HG02885 (cell line): ENCODE measurements around the gene OPRD1.
A peak's percentile ranks its signal among the peaks of the same experiment; 100 is the strongest.
"Not testable (repeated sequence)": the region's sequence is repeated elsewhere in the genome, so short reads cannot be mapped to it uniquely, and the experiment has no call there.

Experiments used
- ATAC-seq: cut with Tn5 transposase; IDR thresholded peaks from one replicate; pipeline ENCODE4 v1.9.1; 2021; ENCODE audit warnings: mild to moderate bottlenecking; ENCODE audit not compliant: unreplicated experiment, poor library complexity

Gene OPRD1

DNA sequence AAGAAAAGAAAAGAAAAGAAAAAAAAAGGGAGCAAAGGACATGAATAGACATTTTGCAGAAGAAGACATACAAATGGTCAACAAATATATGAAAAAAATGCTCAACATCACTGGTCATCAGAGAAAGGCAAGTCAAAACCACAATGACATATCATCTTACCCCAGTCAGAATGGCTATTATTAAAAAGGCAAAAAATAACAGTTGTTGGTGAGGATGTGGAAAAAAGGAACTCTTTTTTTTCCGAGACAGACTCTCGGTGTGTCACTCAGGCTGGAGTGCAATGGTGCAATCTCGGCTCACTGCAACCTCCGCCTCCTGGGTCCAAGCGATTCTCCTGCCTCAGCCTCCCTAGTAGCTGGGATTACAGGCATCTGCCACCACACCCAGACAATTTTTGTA lies 63.2 kb downstream of the OPRD1 start:
- ATAC-seq = not testable (repeated sequence)

DNA sequence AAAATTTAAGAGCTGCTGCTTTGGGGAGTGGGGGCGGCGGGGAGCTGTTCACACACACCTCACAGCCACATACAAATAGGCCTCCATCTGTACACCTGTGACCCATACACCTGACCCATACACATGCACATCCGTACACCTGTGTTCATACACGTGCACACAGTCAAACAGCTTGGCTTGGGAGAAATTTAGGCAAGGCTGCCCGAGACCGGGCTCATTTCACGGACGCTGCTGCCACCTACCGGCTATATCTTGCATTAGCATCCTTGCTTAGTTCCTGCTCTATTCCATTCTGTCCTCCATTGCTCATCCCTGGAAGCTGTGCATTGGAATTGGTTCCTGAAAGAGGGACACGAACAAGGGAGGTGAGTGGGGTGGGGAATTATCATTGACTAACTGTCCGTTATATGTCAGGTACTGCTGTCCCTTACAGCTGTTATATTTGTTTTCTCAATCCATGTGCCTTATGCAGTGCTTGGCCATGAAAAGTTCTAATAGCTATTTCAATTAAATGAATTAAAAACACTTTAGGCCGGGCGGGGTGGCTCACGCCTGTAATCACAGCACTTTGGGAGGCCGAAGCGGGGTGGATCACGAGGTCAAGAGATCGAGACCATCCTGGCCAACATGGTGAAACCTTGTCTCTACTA lies 65.3 kb downstream of the OPRD1 start:
- ATAC-seq = no peak

DNA sequence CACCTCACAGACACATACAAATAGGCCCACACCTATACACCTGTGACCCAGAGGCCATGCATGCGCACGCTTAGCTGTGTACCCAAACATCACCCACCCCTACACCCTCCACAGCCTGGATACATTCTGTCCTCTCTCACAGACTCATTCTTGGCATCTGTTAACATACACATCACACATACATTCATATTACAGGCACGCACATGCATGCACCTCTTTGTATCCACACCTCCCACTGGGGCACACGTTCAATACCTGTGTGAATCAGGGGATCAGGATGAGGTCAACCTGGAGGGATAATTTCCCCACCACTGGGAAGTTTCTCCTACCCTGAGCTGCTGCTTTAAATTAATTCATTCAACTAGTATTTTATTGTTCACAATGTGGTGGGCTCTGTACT lies 66.8 kb downstream of the OPRD1 start:
- no peak for ATAC-seq

DNA sequence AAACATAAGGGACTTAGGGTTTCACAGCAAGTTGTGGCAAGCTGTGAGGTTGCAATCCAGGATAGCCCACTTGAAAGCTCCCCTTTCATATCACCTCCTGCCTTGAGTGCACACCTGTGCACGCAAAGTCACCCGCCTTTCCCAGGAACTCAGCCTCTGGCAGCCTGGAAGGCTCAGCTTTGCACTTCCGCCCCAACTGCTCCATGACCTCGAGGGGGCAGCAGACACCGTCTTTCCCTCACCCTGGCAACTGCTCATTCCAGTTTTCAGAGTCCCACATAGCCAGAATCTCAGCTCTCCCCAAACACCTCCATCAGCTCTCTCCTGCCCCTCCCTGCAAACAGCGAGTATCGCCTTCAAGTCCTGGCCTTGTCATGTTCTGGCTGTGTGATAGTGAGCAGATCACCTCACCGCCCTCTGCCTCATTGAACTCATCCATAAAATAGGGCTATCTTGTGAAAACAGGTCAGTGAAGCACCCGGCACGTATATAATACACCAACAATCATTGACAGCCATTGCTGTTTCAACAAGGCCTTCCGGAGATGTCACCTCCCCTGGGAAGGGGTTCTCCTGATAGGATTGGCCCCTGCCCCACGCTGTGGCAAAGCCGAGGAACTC lies 70.1 kb downstream of the OPRD1 start:
- no peak for ATAC-seq

DNA sequence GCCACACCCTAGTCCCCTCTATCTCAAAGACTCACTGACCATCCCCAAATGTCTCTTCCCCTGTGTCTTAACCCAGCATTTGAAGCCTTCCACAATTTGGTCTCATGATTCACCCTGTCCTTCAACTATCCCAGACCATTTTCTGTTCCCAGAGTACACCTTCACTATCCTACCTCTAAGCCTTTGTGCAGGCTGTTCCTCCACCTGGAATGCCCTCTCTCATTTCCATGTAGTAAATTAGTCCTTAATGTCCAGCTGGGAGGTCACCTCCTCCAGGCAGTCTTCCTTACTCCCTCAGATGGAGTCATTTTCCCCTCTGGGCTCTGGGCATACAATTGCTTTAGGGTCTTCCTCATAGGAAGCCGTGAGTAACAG lies 71.3 kb downstream of the OPRD1 start:
- no peak for ATAC-seq

DNA sequence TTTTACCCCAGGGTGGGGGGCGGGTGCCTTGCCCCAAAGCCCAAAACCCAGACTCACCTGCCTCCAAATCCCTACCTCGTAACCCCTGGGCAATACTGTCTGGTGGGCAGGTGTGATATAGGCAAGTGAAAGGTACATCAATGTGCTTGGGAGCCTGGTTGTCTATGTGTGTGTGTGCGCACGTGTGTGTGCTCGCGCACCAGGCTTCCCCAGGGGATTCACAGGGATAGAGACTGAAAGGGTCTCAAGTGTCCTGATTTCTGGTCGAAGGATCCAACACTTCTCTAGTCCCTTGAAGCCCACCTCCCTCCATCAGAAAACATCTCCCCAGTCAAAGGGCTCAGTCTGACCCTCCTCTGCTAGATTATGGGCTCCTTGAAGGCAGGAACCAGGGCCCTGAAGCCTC lies 73.5 kb downstream of the OPRD1 start:
- no peak for ATAC-seq

DNA sequence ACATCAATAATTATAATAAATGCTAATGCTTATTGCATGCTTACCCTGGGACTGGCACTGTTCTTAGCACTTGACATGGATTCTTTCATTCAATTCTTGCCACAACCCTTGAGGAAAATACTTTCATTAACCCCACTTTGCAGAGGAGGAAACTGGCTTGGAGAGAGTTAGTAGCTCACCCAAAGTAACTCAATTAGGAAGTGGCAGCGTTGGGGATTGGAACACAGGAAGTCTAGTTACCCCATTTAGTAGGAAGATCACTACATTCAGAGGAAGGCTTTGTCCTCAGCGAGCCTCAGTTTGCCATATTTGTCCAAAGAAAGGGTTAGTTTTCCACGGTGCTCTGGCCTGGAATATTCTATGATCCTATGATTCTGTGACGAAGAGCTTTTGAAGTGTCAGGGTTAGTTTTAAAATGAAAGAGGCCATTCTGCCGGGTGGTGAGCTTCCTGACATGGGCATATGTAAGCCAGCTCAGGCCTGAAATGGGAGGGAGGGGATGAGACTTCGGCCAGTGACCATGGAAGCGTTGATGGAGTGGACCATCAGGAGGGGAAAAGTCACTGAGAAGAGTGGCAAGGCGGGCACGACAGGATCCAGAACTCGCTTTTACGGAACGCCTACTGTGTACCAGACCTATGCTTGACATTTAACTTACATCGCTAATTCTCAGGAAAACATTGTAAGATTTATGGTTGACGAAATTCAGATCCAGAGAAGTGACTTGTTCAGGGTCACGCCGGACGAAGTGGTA lies 74.2 kb downstream of the OPRD1 start:
- ATAC-seq = no peak

DNA sequence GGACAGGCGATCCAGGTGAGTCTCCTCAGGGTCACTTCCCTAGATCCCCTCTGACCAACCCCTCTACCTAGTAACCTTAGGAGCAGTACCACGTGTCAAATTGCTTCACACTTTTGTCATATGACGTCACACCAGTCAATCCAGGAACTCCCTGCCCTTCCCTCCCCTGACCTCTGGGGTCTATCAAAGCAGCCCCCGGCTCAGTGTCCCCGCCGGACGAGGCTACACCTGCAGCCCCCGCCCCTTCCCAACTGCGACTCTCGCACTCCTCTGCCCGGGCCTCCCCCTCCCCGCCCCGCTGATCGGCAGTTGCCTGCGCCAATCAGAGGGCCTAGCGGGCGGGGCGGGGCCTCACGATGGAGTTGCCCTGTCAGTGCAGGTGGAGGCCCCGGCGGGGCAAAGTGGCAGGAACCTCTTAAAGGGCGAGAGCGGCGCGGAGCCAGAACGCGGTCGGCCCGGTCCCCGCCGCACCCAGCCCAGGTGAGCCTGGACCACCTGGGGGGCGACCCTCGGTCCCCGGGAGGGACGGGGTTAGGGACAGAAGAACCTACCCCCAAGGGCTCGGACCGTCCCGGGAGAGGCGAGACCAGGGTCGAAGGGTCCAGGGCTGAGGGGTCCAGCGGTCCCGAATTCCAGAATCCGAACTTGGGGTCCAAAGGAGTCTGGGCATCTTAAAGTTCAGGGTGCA lies 74.9 kb downstream of the OPRD1 start:
- ATAC-seq = peak; percentile 76

DNA sequence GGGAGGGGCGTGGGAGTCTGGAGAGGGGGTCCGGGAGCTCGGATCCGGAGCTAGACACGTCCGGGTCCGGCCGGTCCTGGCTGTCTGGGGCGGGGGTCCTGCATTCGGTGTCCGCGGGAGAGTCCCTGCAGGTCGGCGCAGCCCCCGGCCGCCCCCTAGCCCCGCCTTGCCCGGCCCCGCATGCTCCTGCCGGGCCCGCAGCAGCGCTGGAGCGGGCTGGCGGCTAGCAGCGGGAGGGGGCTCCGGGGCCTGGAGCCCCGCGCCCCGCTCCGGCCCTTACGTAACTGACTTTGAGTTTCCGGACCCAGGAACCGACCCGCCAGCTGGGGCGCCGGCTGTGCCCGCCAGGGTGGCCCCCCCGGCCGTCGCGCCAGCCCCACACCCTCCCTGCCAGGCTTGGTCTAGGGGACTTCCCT lies 75.5 kb downstream of the OPRD1 start:
- no peak for ATAC-seq

DNA sequence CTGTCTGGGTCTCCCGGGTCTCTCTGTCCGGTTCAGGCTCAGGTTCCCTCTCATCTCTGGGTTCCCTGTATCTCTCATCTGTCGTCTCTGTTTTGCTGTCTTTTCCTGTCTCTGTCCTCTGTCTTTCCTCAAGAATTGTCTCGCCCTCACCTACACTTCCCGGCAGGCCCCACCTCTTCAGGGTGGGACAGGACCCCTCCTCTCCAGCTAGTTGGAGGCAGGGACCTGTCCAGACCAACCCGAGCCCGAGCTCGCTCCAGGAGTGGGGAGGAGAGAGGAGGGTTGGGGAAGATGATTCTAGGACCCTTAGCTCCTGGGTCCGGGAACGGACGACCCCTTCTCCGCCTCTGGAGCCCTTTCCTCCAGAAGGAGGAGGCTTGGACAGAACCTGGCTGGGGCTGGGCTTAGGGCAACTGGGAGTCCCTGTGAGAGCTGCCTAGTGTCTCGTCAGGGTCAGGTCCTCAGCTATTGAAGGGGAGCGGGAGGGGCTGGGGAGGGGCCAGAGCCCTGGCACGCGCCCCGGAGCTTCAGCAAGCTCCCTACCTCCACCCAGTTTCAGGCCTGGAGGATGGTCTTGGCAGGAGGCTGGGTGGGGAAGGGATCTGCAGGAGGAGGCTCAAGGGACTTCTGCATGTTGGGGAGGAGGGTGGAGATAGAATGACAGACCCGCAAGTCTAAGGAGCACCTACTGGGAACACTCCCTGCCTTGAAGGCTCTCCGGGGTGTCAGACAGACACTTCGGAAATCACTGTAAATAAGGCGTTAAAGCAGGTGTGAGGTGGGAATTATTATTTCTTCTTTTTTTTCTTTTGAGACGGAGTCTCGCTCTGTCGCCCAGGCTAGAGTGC lies 76.1 kb downstream of the OPRD1 start:
- no peak for ATAC-seq

DNA sequence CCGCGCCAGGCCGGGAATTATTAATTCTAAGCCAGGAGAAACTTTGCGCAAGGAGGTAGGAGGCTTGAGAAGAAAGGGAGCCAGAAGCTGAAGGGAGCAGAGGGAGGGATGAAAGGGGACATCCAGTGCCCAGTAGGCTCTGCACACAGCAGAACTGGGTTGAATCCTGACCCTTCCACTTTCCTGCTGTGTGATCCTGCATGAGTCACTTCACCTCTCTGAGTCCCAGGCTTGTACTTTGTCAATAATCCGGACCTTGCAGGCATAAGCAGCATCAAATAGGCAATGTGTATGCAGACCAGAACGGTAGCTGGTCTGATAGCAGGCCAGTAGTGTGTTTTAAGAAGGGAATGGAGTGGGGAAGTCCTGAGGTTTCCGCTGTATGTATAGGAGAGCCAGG lies 76.9 kb downstream of the OPRD1 start:
- ATAC-seq = no peak

DNA sequence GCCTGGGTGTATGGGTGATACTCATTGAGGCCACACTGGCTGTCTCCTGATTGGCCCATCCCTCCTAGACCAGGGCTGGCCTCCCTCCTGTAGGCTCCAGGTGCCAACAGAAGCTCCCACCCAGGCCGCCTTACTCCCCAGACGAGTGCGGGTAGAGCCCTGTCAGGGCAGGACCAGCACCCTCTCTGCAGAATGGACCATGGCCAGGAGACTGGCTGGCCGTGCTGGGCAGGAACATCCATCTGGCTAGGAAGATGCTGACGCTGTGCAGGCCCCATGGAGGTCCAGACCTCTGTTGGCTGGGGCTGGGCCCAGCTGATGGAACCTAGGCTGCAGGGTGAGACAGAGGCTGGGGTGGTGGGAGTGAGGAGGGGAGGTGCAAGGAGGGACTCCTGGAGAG lies 77.4 kb downstream of the OPRD1 start:
- no peak for ATAC-seq

DNA sequence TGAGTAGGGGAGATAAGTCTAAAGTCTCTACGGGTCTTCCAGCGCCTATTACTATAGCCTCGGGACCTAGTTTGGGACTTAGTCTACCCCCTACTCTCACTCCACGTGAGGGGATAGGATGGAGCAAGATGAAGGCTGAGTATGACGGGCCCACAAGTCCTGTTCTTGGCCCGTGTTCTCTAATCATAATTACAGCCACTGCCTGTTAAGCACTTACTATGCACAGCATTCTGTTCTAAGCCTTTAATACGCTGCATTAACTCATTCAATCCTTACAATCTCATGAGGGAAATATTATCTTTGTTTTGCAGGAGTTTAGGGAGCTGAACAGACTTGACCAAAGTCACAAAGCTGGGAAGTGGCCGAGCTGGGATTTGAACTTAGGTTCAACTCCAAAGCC lies 78.5 kb downstream of the OPRD1 start:
- ATAC-seq = no peak

DNA sequence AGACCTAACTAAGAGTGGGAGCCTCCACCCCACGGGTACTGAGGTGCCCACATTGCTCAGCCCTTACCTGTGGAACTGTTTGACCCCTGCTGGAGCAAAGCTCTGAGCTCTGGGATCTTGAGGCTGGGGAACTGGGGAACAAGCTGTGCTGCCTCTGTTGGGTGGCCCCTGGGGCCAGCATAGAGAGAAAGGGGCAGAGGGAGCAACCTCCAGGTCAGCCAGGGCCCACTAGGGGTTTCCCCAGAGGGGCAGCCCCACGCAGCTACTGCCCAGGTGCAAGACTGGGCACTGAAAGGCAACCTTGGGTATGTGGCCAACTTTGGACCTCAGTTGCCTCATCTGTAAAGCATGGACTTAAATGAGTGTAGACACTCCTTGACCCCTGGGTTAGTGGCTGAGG lies 78.9 kb downstream of the OPRD1 start:
- no peak for ATAC-seq

DNA sequence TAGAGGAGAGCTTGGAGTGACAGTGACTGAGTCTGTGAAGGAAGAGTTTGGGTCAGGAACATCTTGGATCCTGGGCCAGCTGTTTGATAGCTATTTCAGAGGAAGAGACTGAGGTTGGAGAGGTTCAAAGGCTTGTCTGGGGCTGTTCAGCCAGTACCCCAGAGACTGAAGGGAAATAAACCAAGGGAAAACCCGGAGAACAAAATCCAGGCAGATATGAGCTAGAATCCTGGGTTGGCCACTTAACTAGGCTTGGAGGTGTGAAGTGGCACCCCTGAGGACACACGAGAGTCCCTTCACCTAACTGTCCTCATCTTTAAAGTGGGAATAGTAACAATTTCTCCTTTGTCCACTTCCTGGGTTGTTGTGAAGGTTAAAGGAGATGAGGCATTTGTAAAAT lies 79.3 kb downstream of the OPRD1 start:
- ATAC-seq = no peak

DNA sequence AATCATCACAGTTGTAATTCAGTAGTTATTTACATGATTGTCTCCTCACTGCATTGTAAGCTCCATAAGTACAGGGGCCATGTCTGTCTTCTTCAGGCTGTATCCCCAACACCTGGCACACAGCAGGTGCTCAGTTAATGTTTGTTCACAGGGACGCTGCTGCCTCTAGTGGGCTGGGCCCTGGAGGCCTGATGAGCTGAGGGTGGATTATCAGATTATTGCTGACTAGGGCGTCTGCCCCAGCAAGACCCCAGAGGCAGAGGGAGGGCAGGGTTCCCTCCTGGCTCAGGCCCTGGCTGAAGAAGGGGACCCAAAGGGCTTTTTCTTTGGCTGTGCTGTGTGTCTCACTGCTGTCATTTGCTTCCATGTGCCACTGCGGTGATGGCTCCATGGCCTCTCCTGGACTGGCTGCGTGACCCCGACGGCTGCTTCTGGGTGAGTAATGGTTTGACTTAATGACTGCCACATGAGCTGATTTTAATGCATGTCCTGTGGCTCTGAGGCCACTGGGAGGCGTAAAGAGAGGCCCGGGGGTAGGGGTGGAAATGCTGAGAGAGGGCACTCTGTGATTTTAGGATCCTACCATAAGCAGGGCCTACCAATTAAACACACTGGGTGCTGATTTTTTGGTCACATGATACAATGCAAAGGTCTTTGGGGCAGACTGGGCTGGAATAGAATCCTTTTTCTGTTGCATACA lies 81.6 kb downstream of the OPRD1 start:
- no peak for ATAC-seq

DNA sequence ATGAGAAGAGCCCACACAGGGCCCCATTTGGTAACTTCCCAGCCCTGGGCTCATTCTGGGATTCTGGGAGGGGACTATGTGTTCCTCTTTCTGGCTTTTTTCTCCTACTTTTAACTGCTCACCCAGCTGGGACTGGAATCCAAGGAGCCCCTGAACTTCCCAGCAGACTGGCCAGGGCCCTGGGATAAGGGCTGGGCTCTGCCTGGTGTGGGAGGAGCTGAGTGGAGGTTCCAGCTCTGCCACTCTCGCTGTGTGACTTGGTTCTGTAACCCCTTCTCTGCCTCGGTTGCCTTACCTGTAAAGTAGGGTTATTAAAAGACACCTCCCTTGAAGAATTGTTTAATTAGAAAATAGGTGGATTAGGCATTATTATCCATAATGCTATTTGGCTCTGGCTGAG lies 82.8 kb downstream of the OPRD1 start:
- ATAC-seq = no peak

DNA sequence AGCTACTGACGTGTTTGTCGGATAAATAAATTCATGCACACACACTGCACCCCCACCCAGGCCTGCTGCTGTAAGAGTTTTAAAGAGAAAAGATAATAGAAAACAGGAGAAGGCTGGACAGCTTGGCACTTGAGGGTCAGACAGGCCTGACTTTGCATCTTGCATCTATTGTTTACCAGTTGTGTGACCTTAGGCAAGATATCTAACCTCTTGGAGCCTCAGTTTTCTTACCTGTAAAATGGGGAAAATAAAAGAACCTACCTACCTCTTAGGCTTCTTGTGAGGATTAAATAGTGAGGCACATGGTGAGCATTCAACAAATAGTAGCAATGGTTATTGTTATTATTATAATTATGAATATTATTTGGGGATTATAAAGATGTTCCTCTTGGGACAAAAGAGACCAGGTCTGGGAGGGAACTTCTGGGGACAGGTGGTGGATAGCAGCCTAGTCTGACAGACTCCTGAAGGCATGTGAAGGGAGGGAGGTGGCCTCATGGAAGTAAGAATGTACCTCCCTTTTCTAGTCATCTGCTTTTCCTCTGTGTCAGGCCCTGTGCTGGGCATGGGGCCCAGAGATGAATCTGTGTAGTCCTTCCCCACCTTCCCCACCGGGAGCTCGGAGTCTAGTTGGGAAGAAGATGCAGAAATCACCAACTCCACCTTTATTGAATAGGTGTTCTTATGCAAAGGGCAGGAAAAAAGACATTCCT lies 84.1 kb downstream of the OPRD1 start:
- no peak for ATAC-seq

DNA sequence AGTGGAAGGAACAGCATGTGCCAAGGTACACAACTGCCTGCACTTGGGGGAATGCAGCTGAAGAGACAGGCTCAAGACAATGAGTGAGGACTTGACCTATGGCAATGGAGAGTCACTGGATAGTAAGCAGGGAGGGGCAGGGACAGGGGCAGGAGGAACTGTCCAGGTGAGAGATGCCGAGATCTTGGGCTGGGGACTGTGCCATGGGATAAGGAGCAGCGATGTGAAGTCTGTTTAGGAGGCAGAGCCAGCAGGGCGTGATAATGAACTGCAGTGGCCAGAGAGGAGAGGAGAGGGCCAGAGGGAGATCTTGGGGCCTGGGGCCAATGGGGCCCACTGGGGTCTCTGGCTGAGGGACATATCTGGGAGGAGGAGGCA lies 84.6 kb downstream of the OPRD1 start:
- ATAC-seq = no peak
